GM12891 (cell line): ENCODE data around the gene ZBTB1.

Experiments
- PAX5 ChIP-seq: IDR thresholded peaks from 2 replicates; pipeline ENCODE4 v1.6.1; 2011; ENCODE audit warnings: low read length, moderate library complexity, mild to moderate bottlenecking; ENCODE audit not compliant: insufficient read depth, severe bottlenecking
- POLR2A ChIP-seq: IDR thresholded peaks from 2 replicates; pipeline ENCODE4 v1.6.1; 2011; ENCODE audit warnings: low read depth, low read length, control low read depth
- POLR2AphosphoS5 ChIP-seq: IDR thresholded peaks from 2 replicates; pipeline ENCODE4 v1.6.1; 2011; ENCODE audit warnings: low read depth, low read length, control low read depth
- TAF1 ChIP-seq: IDR thresholded peaks from 2 replicates; pipeline ENCODE4 v1.6.1; 2011; ENCODE audit warnings: low read depth, low read length, control low read depth

GRCh38 chr14:64461221-64461620 lies 43.3 kb upstream of the ZBTB1 start:
- TF ChIP-seq POLR2AphosphoS5 (no peak), PAX5 (no peak), POLR2A (no peak), TAF1 (no peak)
